GM12878 (cell line): ENCODE measurements around the gene TSC22D4. TPM values are rescaled to one million over a fixed set of nuclear protein-coding genes. Genes with fewer than 3 reads are reported as not detected.
A peak's percentile ranks its signal among the peaks of the same experiment; 100 is the strongest.

ENCODE experiments used
- BCL11A ChIP-seq: IDR thresholded peaks from 2 replicates; pipeline ENCODE4 v1.6.1; 2011; ENCODE audit warnings: low read depth, low read length
- EZH2 ChIP-seq: IDR thresholded peaks from 2 replicates; pipeline ENCODE4 v1.6.1; 2012; ENCODE audit warnings: low read depth, mild to moderate bottlenecking, control low read depth, inconsistent platforms, low read length, borderline replicate concordance; ENCODE audit not compliant: control insufficient read depth
- IKZF1 ChIP-seq: fragments of 450-650 bp; conservative IDR thresholded peaks from 2 replicates; pipeline ENCODE4 v1.6.1; 2017; ENCODE audit warnings: antibody characterized with exemption, mild to moderate bottlenecking
- MYB ChIP-seq: fragments of 150-350 bp; IDR thresholded peaks from 2 replicates; pipeline ENCODE4 v1.6.1; 2014; ENCODE audit warnings: mild to moderate bottlenecking, low read depth, low read length, borderline replicate concordance
- MYC ChIP-seq: IDR thresholded peaks from 2 replicates; pipeline ENCODE4 v1.6.1; 2011; ENCODE audit warnings: mild to moderate bottlenecking, low read length, moderate library complexity, inconsistent platforms; ENCODE audit not compliant: insufficient read depth, insufficient replicate concordance, insufficient read length, severe bottlenecking
- NFIC ChIP-seq: IDR thresholded peaks from 2 replicates; pipeline ENCODE4 v1.6.1; 2012; ENCODE audit warnings: low read depth, mild to moderate bottlenecking, inconsistent platforms, low read length, moderate library complexity
- NFYB ChIP-seq: IDR thresholded peaks from 2 replicates; pipeline ENCODE4 v1.6.1; 2011; ENCODE audit warnings: low read depth, mild to moderate bottlenecking, low read length, improper control_type of control experiment, moderate library complexity; ENCODE audit not compliant: insufficient read depth
- NR2F1 ChIP-seq: fragments of 450-650 bp; conservative IDR thresholded peaks from 2 replicates; pipeline ENCODE4 v1.6.1; 2017; ENCODE audit warnings: mild to moderate bottlenecking
- STAT1 ChIP-seq: fragments of 450-650 bp; conservative IDR thresholded peaks from 2 replicates; pipeline ENCODE4 v1.6.1; 2014; ENCODE audit warnings: antibody characterized with exemption, mild to moderate bottlenecking
- TAF1 ChIP-seq: IDR thresholded peaks from 2 replicates; pipeline ENCODE4 v1.6.1; 2011; ENCODE audit warnings: mild to moderate bottlenecking, low read depth, low read length, borderline replicate concordance
- TCF7 ChIP-seq: IDR thresholded peaks from 2 replicates; pipeline ENCODE4 v1.6.1; 2014; ENCODE audit warnings: antibody characterized with exemption, borderline replicate concordance
- YBX1 ChIP-seq: fragments of 450-650 bp; IDR thresholded peaks from 2 replicates; pipeline ENCODE4 v1.6.1; 2016; ENCODE audit warnings: antibody characterized with exemption
- polyA plus RNA-seq, 11 experiments: library from polyadenylated mRNA; depleted of rRNA in 4 of 11; unstranded in 6 of 11; stranded (reverse) in 5 of 11; fragments of >200 nt; fragmentation: Nextera tagmentation in 4 of 11; fragmentation: Illumina TruSeq in 1 of 11; extraction: Ambion mirVana in 4 of 11; extraction: Trizol in 1 of 11; gene quantifications; 1 replicate in 1 of 11; 2 replicates in 10 of 11; pipeline versions ENCODE4 v1.2.1 to v1.2.3, GENCODE V29; 2011 to 2016; ENCODE audit warnings: inconsistent platforms in 2 of 11, missing spikeins in 2 of 11, low read depth in 1 of 11
- total RNA-seq, 4 experiments: library from RNA; depleted of rRNA in 3 of 4; stranded (reverse); fragments of >200 nt in 3 of 4; fragmentation: Illumina TruSeq in 1 of 4; extraction: Trizol in 1 of 4; gene quantifications; 2 replicates each; pipeline versions ENCODE4 v1.2.1 to v1.2.3, GENCODE V29; 2013 to 2021
- TF ChIP-seq, protein P1 (sequence below): fragments of 450-650 bp; conservative IDR thresholded peaks from 2 replicates; pipeline ENCODE4 v1.6.1; 2017; ENCODE audit warnings: mild to moderate bottlenecking, moderate library complexity
- TF ChIP-seq, protein P2 (sequence below): fragments of 450-650 bp; IDR thresholded peaks from 2 replicates; pipeline ENCODE4 v1.6.1; 2017; ENCODE audit warnings: mild to moderate bottlenecking, moderate library complexity
- TF ChIP-seq, protein P3 (sequence below): fragments of 450-650 bp; IDR thresholded peaks from 2 replicates; pipeline ENCODE4 v1.6.1; 2017; ENCODE audit warnings: low read depth, mild to moderate bottlenecking, moderate library complexity
- TF ChIP-seq, protein P4 (sequence below): fragments of 450-650 bp; IDR thresholded peaks from 2 replicates; pipeline ENCODE4 v1.6.1; 2018; ENCODE audit warnings: mild to moderate bottlenecking, low read depth, moderate library complexity; ENCODE audit not compliant: partially characterized antibody
- TF ChIP-seq, protein P5 (sequence below): fragments of 450-650 bp; IDR thresholded peaks from 2 replicates; pipeline ENCODE4 v1.6.1; 2016; ENCODE audit warnings: mild to moderate bottlenecking

Gene TSC22D4
- total and polyA plus RNA-seq, 10 of the 15 experiments (the other 5 are each of a cell fraction or from before 2014, with no cell fraction given): 0.50 to 65.7 (median 24.4) TPM

DNA sequence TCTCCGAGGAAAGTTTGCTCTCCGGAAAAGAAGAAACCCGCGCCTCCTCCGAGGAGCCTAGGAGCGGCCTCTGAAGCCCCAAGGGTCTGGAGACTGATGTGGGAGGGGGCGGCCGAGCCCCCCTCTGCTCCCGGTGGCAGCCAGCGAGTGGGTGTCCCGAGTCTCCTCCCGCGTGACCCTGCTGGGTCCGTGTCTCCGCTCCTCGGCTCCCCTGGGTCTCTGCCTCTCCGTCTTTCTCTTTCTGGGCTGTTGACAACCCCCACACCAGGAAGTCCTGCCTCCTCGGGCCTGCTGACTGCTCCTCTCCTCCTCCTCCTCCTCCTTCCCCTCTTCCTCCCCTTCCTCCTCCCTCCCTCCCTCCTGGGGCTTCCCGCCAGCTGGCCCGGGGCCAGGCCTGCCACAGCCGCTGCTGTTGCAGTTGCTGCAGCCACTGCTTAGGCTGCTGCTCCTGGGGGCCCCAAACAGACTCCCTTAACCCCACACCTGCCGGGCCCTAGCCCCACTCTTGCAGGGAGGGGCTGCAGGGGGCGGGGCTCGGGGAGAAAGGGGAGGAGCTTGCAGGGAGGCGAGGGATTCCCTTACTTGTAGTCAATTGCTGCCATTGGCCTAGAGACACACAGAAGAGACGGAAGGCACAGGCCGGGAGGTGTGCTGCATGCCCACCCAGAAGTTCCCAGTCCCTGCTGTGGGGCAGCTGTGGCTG, at the start of gene TSC22D4 (continued):
- no peak for TF ChIP-seq STAT1
- no peak for TF ChIP-seq YBX1
- 0 out of 2 replicates have a peak, but pooled peaks have one; percentile 19 for TF ChIP-seq NR2F1
- TF ChIP-seq MYC: no peak
- TF ChIP-seq NFIC: no peak
- TF ChIP-seq, protein P1, sequence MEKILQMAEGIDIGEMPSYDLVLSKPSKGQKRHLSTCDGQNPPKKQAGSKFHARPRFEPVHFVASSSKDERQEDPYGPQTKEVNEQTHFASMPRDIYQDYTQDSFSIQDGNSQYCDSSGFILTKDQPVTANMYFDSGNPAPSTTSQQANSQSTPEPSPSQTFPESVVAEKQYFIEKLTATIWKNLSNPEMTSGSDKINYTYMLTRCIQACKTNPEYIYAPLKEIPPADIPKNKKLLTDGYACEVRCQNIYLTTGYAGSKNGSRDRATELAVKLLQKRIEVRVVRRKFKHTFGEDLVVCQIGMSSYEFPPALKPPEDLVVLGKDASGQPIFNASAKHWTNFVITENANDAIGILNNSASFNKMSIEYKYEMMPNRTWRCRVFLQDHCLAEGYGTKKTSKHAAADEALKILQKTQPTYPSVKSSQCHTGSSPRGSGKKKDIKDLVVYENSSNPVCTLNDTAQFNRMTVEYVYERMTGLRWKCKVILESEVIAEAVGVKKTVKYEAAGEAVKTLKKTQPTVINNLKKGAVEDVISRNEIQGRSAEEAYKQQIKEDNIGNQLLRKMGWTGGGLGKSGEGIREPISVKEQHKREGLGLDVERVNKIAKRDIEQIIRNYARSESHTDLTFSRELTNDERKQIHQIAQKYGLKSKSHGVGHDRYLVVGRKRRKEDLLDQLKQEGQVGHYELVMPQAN: peak; percentile 53; the same call in 1 of the 2 replicates
- TF ChIP-seq IKZF1: peak; percentile 87
- TF ChIP-seq TCF7: no peak
- TF ChIP-seq, protein P2, sequence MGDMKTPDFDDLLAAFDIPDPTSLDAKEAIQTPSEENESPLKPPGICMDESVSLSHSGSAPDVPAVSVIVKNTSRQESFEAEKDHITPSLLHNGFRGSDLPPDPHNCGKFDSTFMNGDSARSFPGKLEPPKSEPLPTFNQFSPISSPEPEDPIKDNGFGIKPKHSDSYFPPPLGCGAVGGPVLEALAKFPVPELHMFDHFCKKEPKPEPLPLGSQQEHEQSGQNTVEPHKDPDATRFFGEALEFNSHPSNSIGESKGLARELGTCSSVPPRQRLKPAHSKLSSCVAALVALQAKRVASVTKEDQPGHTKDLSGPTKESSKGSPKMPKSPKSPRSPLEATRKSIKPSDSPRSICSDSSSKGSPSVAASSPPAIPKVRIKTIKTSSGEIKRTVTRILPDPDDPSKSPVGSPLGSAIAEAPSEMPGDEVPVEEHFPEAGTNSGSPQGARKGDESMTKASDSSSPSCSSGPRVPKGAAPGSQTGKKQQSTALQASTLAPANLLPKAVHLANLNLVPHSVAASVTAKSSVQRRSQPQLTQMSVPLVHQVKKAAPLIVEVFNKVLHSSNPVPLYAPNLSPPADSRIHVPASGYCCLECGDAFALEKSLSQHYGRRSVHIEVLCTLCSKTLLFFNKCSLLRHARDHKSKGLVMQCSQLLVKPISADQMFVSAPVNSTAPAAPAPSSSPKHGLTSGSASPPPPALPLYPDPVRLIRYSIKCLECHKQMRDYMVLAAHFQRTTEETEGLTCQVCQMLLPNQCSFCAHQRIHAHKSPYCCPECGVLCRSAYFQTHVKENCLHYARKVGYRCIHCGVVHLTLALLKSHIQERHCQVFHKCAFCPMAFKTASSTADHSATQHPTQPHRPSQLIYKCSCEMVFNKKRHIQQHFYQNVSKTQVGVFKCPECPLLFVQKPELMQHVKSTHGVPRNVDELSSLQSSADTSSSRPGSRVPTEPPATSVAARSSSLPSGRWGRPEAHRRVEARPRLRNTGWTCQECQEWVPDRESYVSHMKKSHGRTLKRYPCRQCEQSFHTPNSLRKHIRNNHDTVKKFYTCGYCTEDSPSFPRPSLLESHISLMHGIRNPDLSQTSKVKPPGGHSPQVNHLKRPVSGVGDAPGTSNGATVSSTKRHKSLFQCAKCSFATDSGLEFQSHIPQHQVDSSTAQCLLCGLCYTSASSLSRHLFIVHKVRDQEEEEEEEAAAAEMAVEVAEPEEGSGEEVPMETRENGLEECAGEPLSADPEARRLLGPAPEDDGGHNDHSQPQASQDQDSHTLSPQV: no peak
- TF ChIP-seq, protein P3, sequence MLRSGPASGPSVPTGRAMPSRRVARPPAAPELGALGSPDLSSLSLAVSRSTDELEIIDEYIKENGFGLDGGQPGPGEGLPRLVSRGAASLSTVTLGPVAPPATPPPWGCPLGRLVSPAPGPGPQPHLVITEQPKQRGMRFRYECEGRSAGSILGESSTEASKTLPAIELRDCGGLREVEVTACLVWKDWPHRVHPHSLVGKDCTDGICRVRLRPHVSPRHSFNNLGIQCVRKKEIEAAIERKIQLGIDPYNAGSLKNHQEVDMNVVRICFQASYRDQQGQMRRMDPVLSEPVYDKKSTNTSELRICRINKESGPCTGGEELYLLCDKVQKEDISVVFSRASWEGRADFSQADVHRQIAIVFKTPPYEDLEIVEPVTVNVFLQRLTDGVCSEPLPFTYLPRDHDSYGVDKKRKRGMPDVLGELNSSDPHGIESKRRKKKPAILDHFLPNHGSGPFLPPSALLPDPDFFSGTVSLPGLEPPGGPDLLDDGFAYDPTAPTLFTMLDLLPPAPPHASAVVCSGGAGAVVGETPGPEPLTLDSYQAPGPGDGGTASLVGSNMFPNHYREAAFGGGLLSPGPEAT: peak; percentile 91
- TF ChIP-seq TAF1: peak; percentile 32; the same call in 1 of the 2 replicates
- no peak for TF ChIP-seq NFYB
- TF ChIP-seq BCL11A: no peak
- TF ChIP-seq, protein P4, sequence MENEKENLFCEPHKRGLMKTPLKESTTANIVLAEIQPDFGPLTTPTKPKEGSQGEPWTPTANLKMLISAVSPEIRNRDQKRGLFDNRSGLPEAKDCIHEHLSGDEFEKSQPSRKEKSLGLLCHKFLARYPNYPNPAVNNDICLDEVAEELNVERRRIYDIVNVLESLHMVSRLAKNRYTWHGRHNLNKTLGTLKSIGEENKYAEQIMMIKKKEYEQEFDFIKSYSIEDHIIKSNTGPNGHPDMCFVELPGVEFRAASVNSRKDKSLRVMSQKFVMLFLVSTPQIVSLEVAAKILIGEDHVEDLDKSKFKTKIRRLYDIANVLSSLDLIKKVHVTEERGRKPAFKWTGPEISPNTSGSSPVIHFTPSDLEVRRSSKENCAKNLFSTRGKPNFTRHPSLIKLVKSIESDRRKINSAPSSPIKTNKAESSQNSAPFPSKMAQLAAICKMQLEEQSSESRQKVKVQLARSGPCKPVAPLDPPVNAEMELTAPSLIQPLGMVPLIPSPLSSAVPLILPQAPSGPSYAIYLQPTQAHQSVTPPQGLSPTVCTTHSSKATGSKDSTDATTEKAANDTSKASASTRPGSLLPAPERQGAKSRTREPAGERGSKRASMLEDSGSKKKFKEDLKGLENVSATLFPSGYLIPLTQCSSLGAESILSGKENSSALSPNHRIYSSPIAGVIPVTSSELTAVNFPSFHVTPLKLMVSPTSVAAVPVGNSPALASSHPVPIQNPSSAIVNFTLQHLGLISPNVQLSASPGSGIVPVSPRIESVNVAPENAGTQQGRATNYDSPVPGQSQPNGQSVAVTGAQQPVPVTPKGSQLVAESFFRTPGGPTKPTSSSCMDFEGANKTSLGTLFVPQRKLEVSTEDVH: no peak
- no peak for TF ChIP-seq MYB
- TF ChIP-seq EZH2: no peak
- TF ChIP-seq, protein P5, sequence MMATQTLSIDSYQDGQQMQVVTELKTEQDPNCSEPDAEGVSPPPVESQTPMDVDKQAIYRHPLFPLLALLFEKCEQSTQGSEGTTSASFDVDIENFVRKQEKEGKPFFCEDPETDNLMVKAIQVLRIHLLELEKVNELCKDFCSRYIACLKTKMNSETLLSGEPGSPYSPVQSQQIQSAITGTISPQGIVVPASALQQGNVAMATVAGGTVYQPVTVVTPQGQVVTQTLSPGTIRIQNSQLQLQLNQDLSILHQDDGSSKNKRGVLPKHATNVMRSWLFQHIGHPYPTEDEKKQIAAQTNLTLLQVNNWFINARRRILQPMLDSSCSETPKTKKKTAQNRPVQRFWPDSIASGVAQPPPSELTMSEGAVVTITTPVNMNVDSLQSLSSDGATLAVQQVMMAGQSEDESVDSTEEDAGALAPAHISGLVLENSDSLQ: peak; percentile 81
